KMS-11 (cell line): ENCODE measurements around the gene FITM2.
A peak's percentile ranks its signal among the peaks of the same experiment; 100 is the strongest.

ENCODE experiments used
- H2AFZ ChIP-seq: fragments of 200-600 bp; sonication (generic); 2 replicates; pipeline ENCODE4 v1.6.1; 2016; ENCODE audit warnings: antibody characterized with exemption, mixed run types, low read depth
- H3K27ac ChIP-seq: fragments of 200-600 bp; sonication (generic); 2 replicates; pipeline ENCODE4 v1.6.1; 2016; ENCODE audit warnings: mild to moderate bottlenecking, mixed run types
- H3K27me3 ChIP-seq: fragments of 200-600 bp; sonication (generic); 2 replicates; pipeline ENCODE4 v1.6.1; 2017; ENCODE audit warnings: mild to moderate bottlenecking, low read depth, mixed run types, moderate library complexity; ENCODE audit not compliant: insufficient read depth
- H3K36me3 ChIP-seq: fragments of 200-600 bp; sonication (generic); 2 replicates; pipeline ENCODE4 v1.6.1; 2017; ENCODE audit warnings: mild to moderate bottlenecking, mixed run types; ENCODE audit not compliant: insufficient read depth
- H3K4me1 ChIP-seq: fragments of 200-600 bp; sonication (generic); 2 replicates; pipeline ENCODE4 v1.6.1; 2016; ENCODE audit warnings: mild to moderate bottlenecking, low read depth, mixed run types; ENCODE audit not compliant: poor library complexity, severe bottlenecking
- H3K4me2 ChIP-seq: fragments of 200-600 bp; sonication (generic); 2 replicates; pipeline ENCODE4 v1.7.0; 2016; ENCODE audit warnings: mild to moderate bottlenecking, mixed run types
- H3K4me3 ChIP-seq: fragments of 200-600 bp; sonication (generic); IDR thresholded peaks from 2 replicates; pipeline ENCODE4 v1.6.1; 2017; ENCODE audit warnings: low read depth, low read length, mixed read lengths; ENCODE audit not compliant: insufficient read depth
- H3K79me2 ChIP-seq: fragments of 200-600 bp; sonication (generic); 2 replicates; pipeline ENCODE4 v1.6.1; 2016; ENCODE audit warnings: low read depth, mixed run types; ENCODE audit not compliant: insufficient read depth
- H3K9ac ChIP-seq: fragments of 200-600 bp; sonication (generic); 2 replicates; pipeline ENCODE4 v1.6.1; 2016; ENCODE audit warnings: mild to moderate bottlenecking, mixed run types
- H4K20me1 ChIP-seq: fragments of 200-600 bp; sonication (generic); 2 replicates; pipeline ENCODE4 v1.6.1; 2016; ENCODE audit warnings: mild to moderate bottlenecking, mixed run types; ENCODE audit not compliant: insufficient read depth
- CTCF ChIP-seq: fragments of 200-600 bp; sonication (generic); conservative IDR thresholded peaks from 2 replicates; pipeline ENCODE4 v1.6.1; 2017; ENCODE audit warnings: low read depth, mild to moderate bottlenecking, antibody characterized with exemption, low read length, moderate library complexity, mixed read lengths

Gene FITM2

DNA sequence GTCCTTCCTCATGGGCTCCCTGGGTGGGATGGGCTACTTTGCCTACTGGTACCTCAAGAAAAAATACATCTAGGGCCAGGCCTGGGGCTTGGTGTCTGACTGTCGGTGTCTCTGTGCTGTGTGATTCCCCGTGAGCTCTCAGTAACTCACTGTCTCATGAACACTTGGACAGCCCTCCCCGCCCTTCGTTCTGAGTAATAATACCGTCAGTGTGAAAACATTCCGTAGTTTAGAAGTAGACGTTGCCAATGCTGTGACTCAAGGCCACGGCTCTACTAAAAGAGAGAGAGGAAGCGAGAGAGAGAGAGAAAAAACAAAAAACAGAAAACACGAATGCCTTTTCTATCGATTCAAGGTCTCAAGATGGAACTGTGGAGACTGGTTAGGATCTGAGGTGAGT, 31.8 kb downstream of the FITM2 start:
- H3K79me2 ChIP-seq, result no peaks in the 10 kb centered on the region
- no peak overlapping the region for H3K9ac ChIP-seq
- no peak overlapping the region for H3K4me2 ChIP-seq
- no peak overlapping the region for H3K27ac ChIP-seq
- no peak overlapping the region for H3K4me3 ChIP-seq
- TF ChIP-seq CTCF, result no peak
- no peaks in the 10 kb centered on the region for H3K4me1 ChIP-seq
- no peaks in the 10 kb centered on the region for H4K20me1 ChIP-seq
- no peak overlapping the region for H2AFZ ChIP-seq
- H3K27me3 ChIP-seq, result no peaks in the 10 kb centered on the region
- H3K36me3 ChIP-seq, result no peaks in the 10 kb centered on the region

- H3K4me3 ChIP-seq, result no peak overlapping the region
- H4K20me1 ChIP-seq, result no peaks in the 10 kb centered on the region
- no peaks in the 10 kb centered on the region for H3K79me2 ChIP-seq
- TF ChIP-seq CTCF, result no peak
- H3K4me1 ChIP-seq, result no peaks in the 10 kb centered on the region
- H3K9ac ChIP-seq, result no peak overlapping the region
- no peak overlapping the region for H3K27ac ChIP-seq
- H3K27me3 ChIP-seq, result no peaks in the 10 kb centered on the region
- no peak overlapping the region for H3K4me2 ChIP-seq
- H3K36me3 ChIP-seq, result no peaks in the 10 kb centered on the region
- no peak overlapping the region for H2AFZ ChIP-seq
Measured at GRCh38 chr20:44274303-44275017, 36.5 kb downstream of the FITM2 start.

GRCh38 chr20:44273231-44274215, 37.5 kb downstream of the FITM2 start:
- no peaks in the 10 kb centered on the region for H3K36me3 ChIP-seq
- H3K9ac ChIP-seq, result no peak overlapping the region
- no peak overlapping the region for H3K4me3 ChIP-seq
- H4K20me1 ChIP-seq, result no peaks in the 10 kb centered on the region
- no peak overlapping the region for H3K4me2 ChIP-seq
- no peaks in the 10 kb centered on the region for H3K79me2 ChIP-seq
- H3K4me1 ChIP-seq, result no peaks in the 10 kb centered on the region
- no peak for TF ChIP-seq CTCF
- H3K27ac ChIP-seq, result no peak overlapping the region
- no peak overlapping the region for H2AFZ ChIP-seq
- no peaks in the 10 kb centered on the region for H3K27me3 ChIP-seq

- no peak overlapping the region for H3K4me3 ChIP-seq
- H3K36me3 ChIP-seq, result no peaks in the 10 kb centered on the region
- H3K9ac ChIP-seq, result no peak overlapping the region
- H2AFZ ChIP-seq, result no peak overlapping the region
- H3K4me1 ChIP-seq, result no peaks in the 10 kb centered on the region
- H4K20me1 ChIP-seq, result no peaks in the 10 kb centered on the region
- no peak overlapping the region for H3K27ac ChIP-seq
- no peak overlapping the region for H3K4me2 ChIP-seq
- no peaks in the 10 kb centered on the region for H3K27me3 ChIP-seq
- 0 out of 2 replicates have a peak, but pooled peaks have one; percentile 27 for TF ChIP-seq CTCF
- no peaks in the 10 kb centered on the region for H3K79me2 ChIP-seq
Measured at GRCh38 chr20:44271915-44272663, 38.9 kb downstream of the FITM2 start.
